SK-N-SH (cell line): Measurements from ENCODE around the gene WWC2. TPM values are rescaled to one million over a fixed set of nuclear protein-coding genes. Genes with fewer than 3 reads are reported as not detected.

Experiments used
- CTCF ChIA-PET: fragments of 300-600, 350-600 bp; formaldehyde crosslinking; extraction: SDS; loops from one replicate; lab custom pipeline; 2021; lab: Yijun Ruan, JAX
- POLR2A ChIA-PET: fragments of 350-600 bp; sonication (Branson Sonifier 250); formaldehyde crosslinking; extraction: SDS; loops from one replicate; lab custom pipeline; 2020; ENCODE audit warnings: antibody characterized with exemption, inconsistent platforms; lab: Yijun Ruan, JAX
- DNase-seq: peaks from one replicate; pipeline ENCODE4 v3.0.0; 2012
- H2AFZ ChIP-seq: fragments of 200-600 bp; sonication (generic); 2 replicates; pipeline ENCODE4 v1.8.1; 2016; ENCODE audit warnings: antibody characterized with exemption, mild to moderate bottlenecking, low read depth
- H3F3A ChIP-seq: fragments of 200-600 bp; sonication (generic); replicated peaks from 2 replicates; pipeline ENCODE3; 2016; ENCODE audit warnings: antibody characterized with exemption, mild to moderate bottlenecking; ENCODE audit not compliant: insufficient read depth
- H3K27ac ChIP-seq, 2 experiments: fragments of 200-500 bp in 1 of 2; fragments of 200-600 bp in 1 of 2; sonication (Bioruptor generic) in 1 of 2; sonication (generic), shearing (Covaris generic) in 1 of 2; 2 replicates each; pipeline versions ENCODE4 v1.5.1 to v1.6.1; 2014 to 2016; ENCODE audit warnings: low read depth in 2 of 2, inconsistent platforms in 1 of 2, low read length in 1 of 2, mild to moderate bottlenecking in 1 of 2, mixed read lengths in 1 of 2
- H3K27me3 ChIP-seq: fragments of 200-600 bp; sonication (generic), shearing (Covaris generic); 2 replicates; pipeline ENCODE4 v1.6.1; 2016; ENCODE audit warnings: mixed run types; ENCODE audit not compliant: insufficient read depth
- H3K36me3 ChIP-seq, 2 experiments: fragments of 200-500 bp in 1 of 2; fragments of 200-600 bp in 1 of 2; sonication (Bioruptor generic) in 1 of 2; sonication (generic) in 1 of 2; replicated peaks in 1 of 2; 2 replicates each; pipeline versions ENCODE3 to v1.5.1; 2014 to 2016; ENCODE audit warnings: low read length in 1 of 2, mild to moderate bottlenecking in 1 of 2; ENCODE audit not compliant: insufficient read depth in 2 of 2, control insufficient read depth in 1 of 2
- H3K4me1 ChIP-seq, 2 experiments: fragments of 200-500 bp in 1 of 2; fragments of 200-600 bp in 1 of 2; sonication (Bioruptor generic) in 1 of 2; sonication (generic), shearing (Covaris generic) in 1 of 2; 2 replicates each; pipeline versions ENCODE4 v1.5.1 to v1.6.1; 2014 to 2016; ENCODE audit warnings: low read depth in 1 of 2, low read length in 1 of 2, mixed run types in 1 of 2; ENCODE audit not compliant: insufficient read depth in 2 of 2, control insufficient read depth in 1 of 2
- H3K4me2 ChIP-seq: fragments of 200-600 bp; sonication (generic), shearing (Covaris generic); 2 replicates; pipeline ENCODE4 v1.6.1; 2017; ENCODE audit warnings: mixed run types
- H3K4me3 ChIP-seq, 2 experiments: fragments of 200-500 bp in 1 of 2; fragments of 200-600 bp in 1 of 2; sonication (Bioruptor generic) in 1 of 2; sonication (generic), shearing (Covaris generic) in 1 of 2; 2 replicates each; pipeline versions ENCODE4 v1.5.1 to v1.8.1; 2014 to 2016; ENCODE audit warnings: low read depth in 2 of 2, inconsistent platforms in 1 of 2, low read length in 1 of 2, mild to moderate bottlenecking in 1 of 2, mixed read lengths in 1 of 2, moderate library complexity in 1 of 2
- H3K79me2 ChIP-seq: fragments of 200-600 bp; sonication (generic); 2 replicates; pipeline ENCODE4 v1.8.1; 2017; ENCODE audit warnings: mild to moderate bottlenecking; ENCODE audit not compliant: insufficient read depth
- H3K9ac ChIP-seq: fragments of 200-600 bp; sonication (generic); 2 replicates; pipeline ENCODE4 v1.6.1; 2017; ENCODE audit warnings: mixed run types
- H3K9me2 ChIP-seq: fragments of 200-600 bp; sonication (generic); 2 replicates; pipeline ENCODE4 v1.6.1; 2017; ENCODE audit warnings: mixed run types
- H3K9me3 ChIP-seq: fragments of 200-600 bp; sonication (generic); 2 replicates; pipeline ENCODE4 v1.6.1; 2017; ENCODE audit warnings: mixed run types, mild to moderate bottlenecking, moderate library complexity
- H4K20me1 ChIP-seq: fragments of 200-600 bp; sonication (generic); 2 replicates; pipeline ENCODE4 v1.6.1; 2017; ENCODE audit warnings: mild to moderate bottlenecking, mixed run types; ENCODE audit not compliant: insufficient read depth
- CHD2 ChIP-seq: fragments of 150-350 bp; IDR thresholded peaks from 2 replicates; pipeline ENCODE4 v1.6.1; 2018; ENCODE audit warnings: low read length; ENCODE audit not compliant: partially characterized antibody
- EP300 ChIP-seq, 2 experiments: IDR thresholded peaks; 2 replicates each; pipeline versions ENCODE4 v1.4.0 to v1.6.1; 2012; ENCODE audit warnings: borderline replicate concordance in 1 of 2, low read depth in 1 of 2, low read length in 1 of 2
- EZH2phosphoT487 ChIP-seq: fragments of 200-600 bp; sonication (generic); IDR thresholded peaks from 2 replicates; pipeline ENCODE4 v1.6.1; 2017; ENCODE audit warnings: low read depth, mixed run types, mild to moderate bottlenecking, antibody characterized with exemption, moderate library complexity, borderline replicate concordance
- FOSL2 ChIP-seq: IDR thresholded peaks from 2 replicates; pipeline ENCODE4 v1.4.0; 2012; ENCODE audit warnings: low read depth, mild to moderate bottlenecking, moderate library complexity, borderline replicate concordance
- FOXJ3 ChIP-seq: sonication (generic); formaldehyde crosslinking; IDR thresholded peaks from 2 replicates; pipeline ENCODE4 v1.5.1; 2020; ENCODE audit warnings: mild to moderate bottlenecking, missing genetic modification reagents
- MAX ChIP-seq: IDR thresholded peaks from 2 replicates; pipeline ENCODE4 v1.4.0; 2012; ENCODE audit warnings: low read depth
- MEF2A ChIP-seq: IDR thresholded peaks from 2 replicates; pipeline ENCODE4 v1.4.0; 2012; ENCODE audit warnings: low read depth, borderline replicate concordance
- NFIC ChIP-seq: IDR thresholded peaks from 2 replicates; pipeline ENCODE4 v1.4.0; 2012; ENCODE audit warnings: borderline replicate concordance
- RAD21 ChIP-seq: IDR thresholded peaks from 2 replicates; pipeline ENCODE4 v1.6.1; 2012; ENCODE audit warnings: mild to moderate bottlenecking, low read length
- TAF1 ChIP-seq: IDR thresholded peaks from 2 replicates; pipeline ENCODE4 v1.6.1; 2012; ENCODE audit warnings: low read depth, mild to moderate bottlenecking, low read length, moderate library complexity, borderline replicate concordance
- TEAD4 ChIP-seq: IDR thresholded peaks from 2 replicates; pipeline ENCODE4 v1.4.0; 2012; ENCODE audit warnings: mild to moderate bottlenecking, borderline replicate concordance; ENCODE audit not compliant: insufficient read depth
- YY1 ChIP-seq: IDR thresholded peaks from 2 replicates; pipeline ENCODE4 v1.4.0; 2012; ENCODE audit warnings: low read depth, mild to moderate bottlenecking
- WGBS: methylation state at CpG from one replicate; pipeline ENCODE4 v1.1.6; 2017; ENCODE audit warnings: low lambda C conversion rate; 5-methylcytosine and 5-hydroxymethylcytosine counted together
- polyA plus RNA-seq, 3 experiments: library from polyadenylated mRNA; depleted of rRNA; stranded (reverse); fragments of >200 nt; gene quantifications; 2 replicates each; pipeline ENCODE4 v1.2.3, GENCODE V29; 2012
- TF ChIP-seq, protein P1 (sequence below): fragments of 150-350 bp; IDR thresholded peaks from 2 replicates; pipeline ENCODE4 v1.6.1; 2017; ENCODE audit warnings: antibody characterized with exemption, low read length, low read depth, borderline replicate concordance
- TF ChIP-seq, protein P2 (sequence below): fragments of 150-350 bp; IDR thresholded peaks from 2 replicates; pipeline ENCODE4 v1.6.1; 2016; ENCODE audit warnings: mild to moderate bottlenecking, low read depth, low read length

The WWC2 gene
- polyA plus RNA-seq, 1 of the 3 experiments (the other 2 are of a cell fraction): 18.4 TPM

- POLR2A ChIA-PET: no interaction called here
- H3F3A ChIP-seq: no peaks in the 10 kb centered on the region
- WGBS: 31% methylated on average over 2 of the region's 2 CpGs
- TF ChIP-seq YY1: no peak
- TF ChIP-seq TEAD4: no peak
- no peak for TF ChIP-seq TAF1
- TF ChIP-seq, protein P1, sequence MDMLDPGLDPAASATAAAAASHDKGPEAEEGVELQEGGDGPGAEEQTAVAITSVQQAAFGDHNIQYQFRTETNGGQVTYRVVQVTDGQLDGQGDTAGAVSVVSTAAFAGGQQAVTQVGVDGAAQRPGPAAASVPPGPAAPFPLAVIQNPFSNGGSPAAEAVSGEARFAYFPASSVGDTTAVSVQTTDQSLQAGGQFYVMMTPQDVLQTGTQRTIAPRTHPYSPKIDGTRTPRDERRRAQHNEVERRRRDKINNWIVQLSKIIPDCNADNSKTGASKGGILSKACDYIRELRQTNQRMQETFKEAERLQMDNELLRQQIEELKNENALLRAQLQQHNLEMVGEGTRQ: no peak
- TF ChIP-seq EP300 (IDR thresholded peaks at IDR 0.05; ENCODE audit: borderline replicate concordance in 1 of 2, low read depth in 1 of 2, low read length in 1 of 2): no peak
- no peak overlapping the region for H3K27ac ChIP-seq
- no peaks in the 10 kb centered on the region for H3K79me2 ChIP-seq
- H3K36me3 ChIP-seq: no peaks in the 10 kb centered on the region
- CTCF ChIA-PET: interaction anchor here (0.6 to 6.4 kb wide), 31 partner anchors 10 to 334 kb away, joined by 3 to 109 read pairs (median 5); no protein-coding TSS in a partner anchor
- peaks cover 0 to 10% of the 10 kb centered on the region in 2 experiments; a peak in 1 of 4 replicates for H3K4me1 ChIP-seq
- DNase-seq: no peak
- no peak overlapping the region for H2AFZ ChIP-seq
- no peaks in the 10 kb centered on the region for H3K27me3 ChIP-seq
- peak overlapping the region in 1 of 2 experiments; percentile 20; a peak in 1 of 4 replicates for H3K4me3 ChIP-seq
- H3K9me2 ChIP-seq: no peaks in the 10 kb centered on the region
- peaks cover 12% of the 10 kb centered on the region; the same call in 1 of the 2 replicates for H3K9me3 ChIP-seq
- H3K4me2 ChIP-seq: no peak overlapping the region
- no peaks in the 10 kb centered on the region for H4K20me1 ChIP-seq
- H3K9ac ChIP-seq: no peak overlapping the region
Observed at GRCh38 chr4:183073838-183074145, 25.3 kb upstream of the WWC2 start.

- Histone ChIP-seq H3K9ac (no peak overlapping the region), H3K79me2 (no peaks in the 10 kb centered on the region), H3F3A (no peaks in the 10 kb centered on the region), H3K9me2 (no peaks in the 10 kb centered on the region), H3K4me1 (peaks cover 0 to 10% of the 10 kb centered on the region in 2 experiments; a peak in 1 of 4 replicates), H3K9me3 (peaks cover 12% of the 10 kb centered on the region; the same call in 1 of the 2 replicates), H3K4me3 (no peak overlapping the region), H3K36me3 (no peaks in the 10 kb centered on the region), H2AFZ (no peak overlapping the region), H3K27ac (no peak overlapping the region), H4K20me1 (no peaks in the 10 kb centered on the region), H3K27me3 (no peaks in the 10 kb centered on the region), H3K4me2 (no peak overlapping the region)
- no peak for DNase-seq
- TF ChIP-seq RAD21 (no peak), CHD2 (no peak), FOXJ3 (CRISPR knock-in tag) (no peak)
- CTCF ChIA-PET: interaction anchor here (0.6 to 6.4 kb wide), 29 partner anchors 10 to 333 kb away, joined by 3 to 109 read pairs (median 6); no protein-coding TSS in a partner anchor
- POLR2A ChIA-PET: no interaction called here
- WGBS: 90% methylated on average over 7 of the region's 7 CpGs
Observed at GRCh38 chr4:183074288-183074990, 24.6 kb upstream of the WWC2 start.

GRCh38 chr4:183078634-183079033, 20.4 kb upstream of the WWC2 start:
- no peaks in the 10 kb centered on the region for H4K20me1 ChIP-seq
- no peak overlapping the region for H3K4me3 ChIP-seq
- H3K36me3 ChIP-seq: no peaks in the 10 kb centered on the region
- no peaks in the 10 kb centered on the region for H3K27me3 ChIP-seq
- no peaks in the 10 kb centered on the region for H3K9me3 ChIP-seq
- 95% methylated on average over 8 of the region's 13 CpGs for WGBS
- no peak overlapping the region for H3K27ac ChIP-seq
- H3K4me1 ChIP-seq: peaks cover 0 to 10% of the 10 kb centered on the region in 2 experiments; a peak in 1 of 4 replicates
- no peak overlapping the region for H2AFZ ChIP-seq
- CTCF ChIA-PET: interaction anchor here (1.0 to 3.0 kb wide), 4 partner anchors 172 to 184 kb away, joined by 3 to 22 read pairs (median 8); no protein-coding TSS in a partner anchor
- no peaks in the 10 kb centered on the region for H3K9me2 ChIP-seq
- H3F3A ChIP-seq: no peaks in the 10 kb centered on the region
- TF ChIP-seq CHD2 (no peak), MEF2A (no peak), EZH2phosphoT487 (no peak), FOXJ3 (CRISPR knock-in tag) (no peak), NFIC (no peak), TEAD4 (no peak), FOSL2 (no peak), MAX (no peak)
- TF ChIP-seq, protein P2, sequence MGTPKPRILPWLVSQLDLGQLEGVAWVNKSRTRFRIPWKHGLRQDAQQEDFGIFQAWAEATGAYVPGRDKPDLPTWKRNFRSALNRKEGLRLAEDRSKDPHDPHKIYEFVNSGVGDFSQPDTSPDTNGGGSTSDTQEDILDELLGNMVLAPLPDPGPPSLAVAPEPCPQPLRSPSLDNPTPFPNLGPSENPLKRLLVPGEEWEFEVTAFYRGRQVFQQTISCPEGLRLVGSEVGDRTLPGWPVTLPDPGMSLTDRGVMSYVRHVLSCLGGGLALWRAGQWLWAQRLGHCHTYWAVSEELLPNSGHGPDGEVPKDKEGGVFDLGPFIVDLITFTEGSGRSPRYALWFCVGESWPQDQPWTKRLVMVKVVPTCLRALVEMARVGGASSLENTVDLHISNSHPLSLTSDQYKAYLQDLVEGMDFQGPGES: no peak
- H3K4me2 ChIP-seq: no peak overlapping the region
- no peaks in the 10 kb centered on the region for H3K79me2 ChIP-seq
- no peak overlapping the region for H3K9ac ChIP-seq
- DNase-seq: no peak
- POLR2A ChIA-PET: no interaction called here
